GM18508 (cell line): ENCODE data around the gene RBM46.
"Not testable (repeated sequence)": the region's sequence is repeated elsewhere in the genome, so short reads cannot be mapped to it uniquely, and the experiment has no call there.

Source experiments
- ATAC-seq: cut with Tn5 transposase; IDR thresholded peaks from one replicate; pipeline ENCODE4 v1.9.1; 2021; ENCODE audit warnings: moderate number of reproducible peaks; ENCODE audit not compliant: insufficient read depth, unreplicated experiment

The RBM46 gene

GRCh38 chr4:154836030-154836429 is 55.0 kb downstream of the RBM46 start:
- ATAC-seq = no peak

GRCh38 chr4:154836513-154836912 is 55.4 kb downstream of the RBM46 start:
- no peak for ATAC-seq

GRCh38 chr4:154838155-154838554 is 57.1 kb downstream of the RBM46 start:
- ATAC-seq = no peak

GRCh38 chr4:154838694-154839093 is 57.6 kb downstream of the RBM46 start:
- ATAC-seq = no peak

GRCh38 chr4:154854362-154854761 is 73.3 kb downstream of the RBM46 start:
- ATAC-seq = no peak

GRCh38 chr4:154858166-154858565 is 77.1 kb downstream of the RBM46 start:
- no peak for ATAC-seq

- ATAC-seq = no peak
Observed at GRCh38 chr4:154868414-154869194, 87.5 kb downstream of the RBM46 start.

GRCh38 chr4:154869301-154869700 is 88.2 kb downstream of the RBM46 start:
- ATAC-seq = no peak

- no peak for ATAC-seq
Observed at GRCh38 chr4:154872198-154872597, 91.1 kb downstream of the RBM46 start.

- ATAC-seq = not testable (repeated sequence)
Observed at GRCh38 chr4:154874049-154874448, 93.0 kb downstream of the RBM46 start.

GRCh38 chr4:154877110-154877760 is 96.2 kb downstream of the RBM46 start:
- ATAC-seq = no peak
